ENCODE data around the gene EXTL1. TPM values are rescaled to one million over a fixed set of nuclear protein-coding genes. Genes with fewer than 3 reads are reported as not detected.

Gene EXTL1
- total RNA-seq, 2 donors from 2014 or later, result 3.3 to 3.7 TPM

DNA sequence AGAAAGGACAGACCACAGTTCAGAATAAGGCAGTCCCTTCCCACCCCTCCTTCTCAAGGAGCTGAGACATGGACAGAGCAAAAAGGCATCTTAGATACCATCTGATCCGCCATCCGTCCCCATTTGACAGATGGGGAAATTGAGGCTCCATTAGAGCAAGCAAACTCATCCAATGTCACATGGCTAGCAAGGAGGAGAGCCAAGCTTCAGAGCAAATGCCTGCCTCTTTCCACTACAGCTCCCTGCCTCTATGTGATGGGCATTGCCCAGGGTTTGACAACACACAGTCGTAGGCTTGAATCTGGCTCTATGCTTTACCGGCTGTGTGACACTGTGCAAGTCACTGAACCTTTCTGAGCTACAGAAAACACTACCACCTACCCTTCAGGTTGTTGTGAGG, 20.4 kb downstream of the EXTL1 start:
- Mint-ChIP-seq H3K4me1 (peaks cover 2% of the 10 kb centered on the region), H3K9me3 (no peaks in the 10 kb centered on the region), H3K36me3 (ENCODE audit: low read depth) (no peaks in the 10 kb centered on the region), H3K4me3 (no peak overlapping the region), H3K27me3 (ENCODE audit: insufficient read depth) (peaks cover 57% of the 10 kb centered on the region), H3K27ac (no peak overlapping the region)
- Histone ChIP-seq H3K9me3 (ENCODE audit: control insufficient read depth, low read length) (no peaks in the 10 kb centered on the region), H3K4me3 (ENCODE audit: low read length) (no peak overlapping the region), H3K9ac (ENCODE audit: extremely low read depth, low read length, poor library complexity, severe bottlenecking) (no peak overlapping the region), H3K27me3 (ENCODE audit: control insufficient read depth, insufficient read depth, low read length, poor library complexity, severe bottlenecking) (peaks cover 60% of the 10 kb centered on the region), H3K4me1 (ENCODE audit: control insufficient read depth, insufficient read depth, low read length) (peaks cover 3% of the 10 kb centered on the region), H3K27ac (ENCODE audit: low read depth, low read length) (no peak overlapping the region), H3K36me3 (ENCODE audit: control insufficient read depth, insufficient read depth, low read length) (no peaks in the 10 kb centered on the region)
- 82 to 100% methylated on average over 3 to 4 of the region's 4 CpGs for WGBS, 2 experiments (ENCODE audit: insufficient coverage in 1 of 2, insufficient read length in 1 of 2)
- TF ChIP-seq, protein P1, sequence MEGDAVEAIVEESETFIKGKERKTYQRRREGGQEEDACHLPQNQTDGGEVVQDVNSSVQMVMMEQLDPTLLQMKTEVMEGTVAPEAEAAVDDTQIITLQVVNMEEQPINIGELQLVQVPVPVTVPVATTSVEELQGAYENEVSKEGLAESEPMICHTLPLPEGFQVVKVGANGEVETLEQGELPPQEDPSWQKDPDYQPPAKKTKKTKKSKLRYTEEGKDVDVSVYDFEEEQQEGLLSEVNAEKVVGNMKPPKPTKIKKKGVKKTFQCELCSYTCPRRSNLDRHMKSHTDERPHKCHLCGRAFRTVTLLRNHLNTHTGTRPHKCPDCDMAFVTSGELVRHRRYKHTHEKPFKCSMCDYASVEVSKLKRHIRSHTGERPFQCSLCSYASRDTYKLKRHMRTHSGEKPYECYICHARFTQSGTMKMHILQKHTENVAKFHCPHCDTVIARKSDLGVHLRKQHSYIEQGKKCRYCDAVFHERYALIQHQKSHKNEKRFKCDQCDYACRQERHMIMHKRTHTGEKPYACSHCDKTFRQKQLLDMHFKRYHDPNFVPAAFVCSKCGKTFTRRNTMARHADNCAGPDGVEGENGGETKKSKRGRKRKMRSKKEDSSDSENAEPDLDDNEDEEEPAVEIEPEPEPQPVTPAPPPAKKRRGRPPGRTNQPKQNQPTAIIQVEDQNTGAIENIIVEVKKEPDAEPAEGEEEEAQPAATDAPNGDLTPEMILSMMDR (conservative IDR thresholded peaks at IDR 0.05), result no peak
- DNase-seq, result no peak

DNA sequence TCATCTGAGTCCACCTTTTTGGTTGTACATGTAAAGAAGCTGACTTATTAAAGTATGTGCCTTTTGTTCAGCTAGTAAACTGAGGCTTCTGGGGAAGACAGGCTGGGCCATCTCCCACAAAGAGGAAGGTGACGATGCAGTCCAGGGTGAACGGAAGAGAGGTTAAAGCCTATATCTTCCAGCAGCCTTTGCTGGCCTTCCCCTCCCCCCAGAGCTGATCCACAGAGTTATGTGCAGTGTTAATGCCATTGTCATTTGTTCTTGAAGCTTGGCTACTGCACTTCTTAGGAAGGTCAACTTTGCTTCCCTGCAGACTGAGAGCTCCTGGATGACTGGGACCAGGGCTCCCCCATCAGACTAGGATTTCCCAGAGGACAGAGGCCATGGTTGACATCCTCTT, 22.2 kb downstream of the EXTL1 start:
- no peak for DNase-seq
- no peaks in the 10 kb centered on the region for H3K36me3 Mint-ChIP-seq (ENCODE audit: low read depth)
- TF ChIP-seq, protein P1 (conservative IDR thresholded peaks at IDR 0.05), result no peak
- Histone ChIP-seq H3K9me3 (ENCODE audit: control insufficient read depth, low read length) (no peaks in the 10 kb centered on the region), H3K4me3 (ENCODE audit: low read length) (no peak overlapping the region), H3K4me1 (ENCODE audit: control insufficient read depth, insufficient read depth, low read length) (peaks cover 3% of the 10 kb centered on the region), H3K36me3 (ENCODE audit: control insufficient read depth, insufficient read depth, low read length) (no peaks in the 10 kb centered on the region), H3K9ac (ENCODE audit: extremely low read depth, low read length, poor library complexity, severe bottlenecking) (no peak overlapping the region), H3K27me3 (ENCODE audit: control insufficient read depth, insufficient read depth, low read length, poor library complexity, severe bottlenecking) (peaks cover 78% of the 10 kb centered on the region), H3K27ac (ENCODE audit: low read depth, low read length) (no peak overlapping the region)
- 80 to 93% methylated on average over 2 of the region's 2 CpGs for WGBS, 2 experiments (ENCODE audit: insufficient coverage in 1 of 2, insufficient read length in 1 of 2)
- H3K4me3 Mint-ChIP-seq, result no peak overlapping the region
- H3K27me3 Mint-ChIP-seq (ENCODE audit: insufficient read depth), result peaks cover 73% of the 10 kb centered on the region
- H3K27ac Mint-ChIP-seq, result no peak overlapping the region
- H3K4me1 Mint-ChIP-seq, result peaks cover 2% of the 10 kb centered on the region
- H3K9me3 Mint-ChIP-seq, result no peaks in the 10 kb centered on the region

DNA sequence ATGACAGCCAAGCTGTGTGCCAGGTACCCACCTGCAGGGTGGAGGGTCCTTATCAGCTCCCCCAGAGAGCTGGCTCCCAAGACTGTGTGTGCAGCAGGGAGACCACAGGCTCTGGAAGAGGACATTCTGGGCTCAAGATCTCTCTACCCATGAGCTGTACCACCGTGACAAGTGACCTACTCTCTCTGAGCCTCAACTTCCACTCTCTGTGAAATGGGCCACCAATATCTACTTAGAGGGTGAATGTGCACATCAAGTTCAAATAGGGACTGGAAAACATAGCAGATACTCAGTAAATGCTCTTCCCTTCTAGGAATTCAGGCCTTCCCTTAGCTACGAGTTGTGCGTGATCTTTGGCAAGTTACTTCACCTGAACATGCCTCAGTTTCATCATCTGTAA, 22.8 kb downstream of the EXTL1 start:
- no peak overlapping the region for H3K27ac ChIP-seq (ENCODE audit: low read depth, low read length)
- no peak overlapping the region for H3K9ac ChIP-seq (ENCODE audit: extremely low read depth, low read length, poor library complexity, severe bottlenecking)
- TF ChIP-seq, protein P1 (conservative IDR thresholded peaks at IDR 0.05), result no peak
- peaks cover 84% of the 10 kb centered on the region for H3K27me3 ChIP-seq (ENCODE audit: control insufficient read depth, insufficient read depth, low read length, poor library complexity, severe bottlenecking)
- 95 to 97% methylated on average over 3 of the region's 3 CpGs for WGBS, 2 experiments (ENCODE audit: insufficient coverage in 1 of 2, insufficient read length in 1 of 2)
- Mint-ChIP-seq H3K4me1 (peaks cover 2% of the 10 kb centered on the region), H3K36me3 (ENCODE audit: low read depth) (no peaks in the 10 kb centered on the region), H3K4me3 (no peak overlapping the region), H3K27ac (no peak overlapping the region), H3K27me3 (ENCODE audit: insufficient read depth) (peaks cover 77% of the 10 kb centered on the region), H3K9me3 (no peaks in the 10 kb centered on the region)
- H3K4me3 ChIP-seq (ENCODE audit: low read length), result no peak overlapping the region
- H3K9me3 ChIP-seq (ENCODE audit: control insufficient read depth, low read length), result no peaks in the 10 kb centered on the region
- no peak for DNase-seq
- peaks cover 3% of the 10 kb centered on the region for H3K4me1 ChIP-seq (ENCODE audit: control insufficient read depth, insufficient read depth, low read length)
- H3K36me3 ChIP-seq (ENCODE audit: control insufficient read depth, insufficient read depth, low read length), result no peaks in the 10 kb centered on the region

Data from endodermal cell (in vitro differentiated cells).